OCI-LY7 (cell line): Measurements from ENCODE around the gene PIMREG. TPM values are rescaled to one million over a fixed set of nuclear protein-coding genes. Genes with fewer than 3 reads are reported as not detected.

Source experiments
- BruUV-seq: library from RNA; stranded (reverse); fragments of 400-500 nt; replicated peaks from 2 replicates; lab custom pipeline; 2021; lab: Mats Ljungman, UMichigan
- CTCF ChIA-PET: fragments of 300-600 bp; sonication (Branson Sonifier 250); formaldehyde crosslinking; loops from one replicate; lab custom pipeline; 2022; ENCODE audit warnings: antibody characterized with exemption; ENCODE audit not compliant: unreplicated experiment; lab: Charles Lee
- POLR2A ChIA-PET: fragments of 300-600 bp; sonication (Branson Sonifier 250); formaldehyde crosslinking; loops from one replicate; lab custom pipeline; 2022; ENCODE audit warnings: antibody characterized with exemption; lab: Charles Lee
- DNase-seq: peaks from one replicate; pipeline ENCODE4 v3.0.0-alpha.2; 2015; ENCODE audit warnings: low spot score
- H2AFZ ChIP-seq: fragments of 200-600 bp; sonication (generic), shearing (Covaris generic); 2 replicates; pipeline ENCODE4 v1.6.1; 2014; ENCODE audit warnings: mild to moderate bottlenecking, antibody characterized with exemption, low read length, moderate library complexity
- H3K27ac ChIP-seq: fragments of 200-600 bp; sonication (generic); 2 replicates; pipeline ENCODE4 v1.5.1; 2014; ENCODE audit warnings: mixed run types, low read depth, mild to moderate bottlenecking, moderate library complexity, low read length, inconsistent platforms; ENCODE audit not compliant: poor library complexity, severe bottlenecking
- H3K36me3 ChIP-seq: fragments of 200-600 bp; sonication (generic); 2 replicates; pipeline ENCODE4 v1.6.1; 2014; ENCODE audit warnings: mild to moderate bottlenecking, antibody characterized with exemption, low read length, moderate library complexity, mixed read lengths; ENCODE audit not compliant: insufficient read depth
- H3K4me1 ChIP-seq: fragments of 200-600 bp; sonication (generic); 2 replicates; pipeline ENCODE4 v1.5.1; 2014; ENCODE audit warnings: mild to moderate bottlenecking, low read length; ENCODE audit not compliant: insufficient read depth, poor library complexity, severe bottlenecking
- H3K4me2 ChIP-seq: fragments of 200-600 bp; sonication (generic); 2 replicates; pipeline ENCODE4 v1.6.1; 2014; ENCODE audit warnings: mild to moderate bottlenecking, low read length
- H3K4me3 ChIP-seq: fragments of 200-600 bp; sonication (generic); 2 replicates; pipeline ENCODE4 v1.5.1; 2014; ENCODE audit warnings: mild to moderate bottlenecking, low read depth, low read length; ENCODE audit not compliant: poor library complexity, severe bottlenecking
- H3K79me2 ChIP-seq: fragments of 200-600 bp; sonication (generic); 2 replicates; pipeline ENCODE4 v1.6.1; 2016; ENCODE audit warnings: low read depth, mild to moderate bottlenecking, low read length, moderate library complexity, mixed read lengths; ENCODE audit not compliant: insufficient read depth
- H3K9me2 ChIP-seq: fragments of 200-600 bp; sonication (generic); 2 replicates; pipeline ENCODE4 v1.6.1; 2016; ENCODE audit warnings: mild to moderate bottlenecking, low read length, mixed read lengths; ENCODE audit not compliant: insufficient read depth
- H3K9me3 ChIP-seq: fragments of 200-600 bp; sonication (generic); 2 replicates; pipeline ENCODE4 v1.6.1; 2014; ENCODE audit warnings: mild to moderate bottlenecking, mixed run types, low read length, mixed read lengths
- H4K20me1 ChIP-seq: fragments of 200-600 bp; sonication (generic); 2 replicates; pipeline ENCODE4 v1.6.1; 2014; ENCODE audit warnings: mild to moderate bottlenecking, antibody characterized with exemption, low read length, moderate library complexity, mixed read lengths; ENCODE audit not compliant: insufficient read depth
- CTCF ChIP-seq: fragments of 200-600 bp; sonication (generic); conservative IDR thresholded peaks from 2 replicates; pipeline ENCODE4 v1.5.1; 2014; ENCODE audit warnings: mild to moderate bottlenecking, antibody characterized with exemption, low read length, moderate library complexity, mixed read lengths
- EZH2phosphoT487 ChIP-seq: fragments of 200-600 bp; sonication (generic); IDR thresholded peaks from 2 replicates; pipeline ENCODE4 v1.6.1; 2018; ENCODE audit warnings: low read depth, borderline replicate concordance, mild to moderate bottlenecking, mixed run types, antibody characterized with exemption, low read length, moderate library complexity, mixed read lengths
- intact Hi-C: fragments of 100-400 bp; cut with micrococcal nuclease; formaldehyde crosslinking; loops from one replicate; pipeline ENCODE4 v1.10.0; 2022; ENCODE audit not compliant: unreplicated experiment
- total RNA-seq, 2 experiments: library from RNA; depleted of rRNA in 1 of 2; stranded (reverse); fragments of >200 nt in 1 of 2; shearing (Covaris generic) in 1 of 2; gene quantifications; 2 replicates each; pipeline ENCODE4 v1.2.3, GENCODE V29; 2014 to 2022

The PIMREG gene
- total RNA-seq, 2 experiments from 2014 or later: 22.7 to 39.4 TPM

DNA sequence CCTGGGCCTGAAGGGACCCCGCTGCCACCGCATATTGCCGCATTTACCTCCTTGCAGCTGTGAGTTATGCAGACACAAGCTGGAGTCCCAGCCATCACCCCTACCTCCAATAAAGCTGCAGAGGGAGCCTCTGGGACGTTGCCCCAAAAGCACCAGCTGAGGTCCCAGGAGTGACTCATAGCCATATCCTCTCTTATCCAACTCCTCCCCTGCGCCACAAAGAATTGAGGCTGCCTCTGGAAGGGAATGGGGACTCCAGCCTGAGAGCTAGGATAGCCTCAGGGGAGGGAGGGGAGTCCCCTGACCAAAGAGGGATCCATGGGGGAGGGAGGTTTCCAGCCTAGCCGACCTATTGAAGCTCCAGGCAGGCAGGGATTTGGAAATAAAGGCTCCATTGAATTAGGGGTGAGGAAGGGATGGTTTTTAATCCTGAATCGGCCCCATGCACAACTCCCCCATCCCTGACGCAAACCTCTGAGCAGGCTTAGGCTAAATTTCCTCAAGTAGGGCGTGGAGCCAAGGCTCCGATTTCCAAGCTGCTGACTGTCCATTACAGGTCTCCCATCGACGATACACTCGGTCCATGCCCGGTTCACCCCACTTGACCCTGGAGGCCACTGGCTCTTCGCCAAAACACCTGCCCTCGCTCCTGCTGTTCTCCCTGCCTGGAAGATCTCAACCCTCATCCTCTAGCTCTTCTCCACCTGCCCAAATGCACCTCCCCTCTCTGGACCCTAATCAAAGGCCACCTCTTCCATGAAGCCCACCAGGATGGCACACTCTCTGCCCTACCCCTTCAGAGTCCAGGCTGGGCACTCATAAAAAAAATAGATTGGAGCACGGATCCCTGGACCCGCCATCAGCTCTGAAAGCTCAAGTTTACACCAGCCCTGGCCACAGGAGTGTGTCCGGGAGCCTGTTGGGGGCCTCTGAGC is 27.5 kb downstream of the PIMREG start:
- Histone ChIP-seq H3K9me3 (no peaks in the 10 kb centered on the region), H2AFZ (no peak overlapping the region), H3K79me2 (no peaks in the 10 kb centered on the region), H3K4me2 (no peak overlapping the region), H3K9me2 (no peaks in the 10 kb centered on the region), H3K4me3 (no peak overlapping the region), H3K27ac (no peak overlapping the region), H3K36me3 (no peaks in the 10 kb centered on the region), H3K4me1 (no peaks in the 10 kb centered on the region), H4K20me1 (no peaks in the 10 kb centered on the region)
- intact Hi-C loops: no loop called here
- no peak for DNase-seq
- no TSS peak for BruUV-seq
- POLR2A ChIA-PET: interaction anchor here (0.5 kb wide), 1 partner anchor 248 kb away, joined by 3 read pairs; no protein-coding TSS in a partner anchor
- no peak for TF ChIP-seq EZH2phosphoT487
- CTCF ChIA-PET: no interaction called here

- no peaks in the 10 kb centered on the region for H3K36me3 ChIP-seq
- no peak for DNase-seq
- H2AFZ ChIP-seq: no peak overlapping the region
- H3K27ac ChIP-seq: no peak overlapping the region
- intact Hi-C loops: no loop called here
- H3K4me1 ChIP-seq: no peaks in the 10 kb centered on the region
- no peaks in the 10 kb centered on the region for H4K20me1 ChIP-seq
- H3K4me2 ChIP-seq: no peak overlapping the region
- H3K9me2 ChIP-seq: no peaks in the 10 kb centered on the region
- H3K4me3 ChIP-seq: no peak overlapping the region
- POLR2A ChIA-PET: interaction anchor here (0.5 to 0.8 kb wide), 2 partner anchors 10 to 248 kb away, joined by 3 read pairs; no protein-coding TSS in a partner anchor
- H3K79me2 ChIP-seq: no peaks in the 10 kb centered on the region
- no peaks in the 10 kb centered on the region for H3K9me3 ChIP-seq
- CTCF ChIA-PET: no interaction called here
- BruUV-seq: no TSS peak
- no peak for TF ChIP-seq EZH2phosphoT487
- no peak for TF ChIP-seq CTCF
These were observed 28.3 kb downstream of the PIMREG start for GRCh38 chr17:6472517-6472916.

DNA sequence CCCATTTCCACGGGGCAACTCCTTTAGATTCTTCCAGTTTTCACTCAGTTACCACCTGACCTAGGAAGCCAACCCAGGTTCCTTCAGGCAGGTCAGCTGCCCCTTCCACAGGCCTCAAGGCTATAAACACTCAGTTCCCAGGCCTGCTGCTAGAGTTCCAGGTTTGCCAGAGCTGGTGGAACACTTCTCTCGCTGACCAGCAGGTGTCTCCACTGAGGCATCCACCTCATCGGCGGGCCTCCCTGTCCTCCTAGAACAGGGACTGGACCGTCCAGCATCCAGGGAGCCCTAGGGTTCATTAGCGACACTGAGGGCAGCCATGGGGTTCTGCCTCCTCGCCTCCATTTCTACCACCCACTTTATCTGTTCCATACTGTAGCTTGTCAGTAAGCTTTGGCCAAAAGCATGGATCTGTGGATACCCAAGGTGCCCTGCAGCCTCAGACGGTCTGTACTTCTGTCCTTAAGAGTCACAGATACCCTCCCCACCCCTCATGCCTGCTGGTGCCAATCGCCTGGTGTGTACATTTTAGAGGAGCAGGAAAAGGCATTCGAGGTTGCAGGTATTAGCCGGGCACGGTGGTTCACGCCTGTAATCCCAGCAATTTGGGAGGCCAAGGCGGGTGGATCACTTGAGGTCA is 29.0 kb downstream of the PIMREG start:
- POLR2A ChIA-PET: interaction anchor here (0.8 kb wide), 1 partner anchor 10 kb away, joined by 3 read pairs; no protein-coding TSS in a partner anchor

More for the DNA sequence above, 29.0 kb downstream of the PIMREG start:
- CTCF ChIA-PET: no interaction called here
- H3K4me1 ChIP-seq: no peaks in the 10 kb centered on the region
- H2AFZ ChIP-seq: no peak overlapping the region
- no peaks in the 10 kb centered on the region for H3K36me3 ChIP-seq
- no peaks in the 10 kb centered on the region for H3K9me2 ChIP-seq
- no peak overlapping the region for H3K27ac ChIP-seq
- no peak overlapping the region for H3K4me2 ChIP-seq
- H3K79me2 ChIP-seq: no peaks in the 10 kb centered on the region
- H4K20me1 ChIP-seq: no peaks in the 10 kb centered on the region
- no peaks in the 10 kb centered on the region for H3K9me3 ChIP-seq
- intact Hi-C loops: loop anchor here (1.0 kb wide), 1 partner anchor 175 kb away; no protein-coding TSS in a partner anchor
- peak; percentile 60 for DNase-seq
- H3K4me3 ChIP-seq: no peak overlapping the region
- TF ChIP-seq EZH2phosphoT487: no peak
- peak; percentile 93 for TF ChIP-seq CTCF
- no TSS peak for BruUV-seq
